Left ventricle myocardium inferior (tissue), 1 donor: ENCODE data around the gene TST. TPM values are rescaled to one million over a fixed set of nuclear protein-coding genes. Genes with fewer than 3 reads are reported as not detected.

Experiments used
- DNase-seq: peaks from one replicate; pipeline ENCODE4 v3.0.0-alpha.2; 2020
- H3K27ac ChIP-seq: fragments of 200-600 bp; replicated peaks from 2 replicates; pipeline ENCODE4 v1.8.0; 2021
- H3K27me3 ChIP-seq: fragments of 200-600 bp; 2 replicates; pipeline ENCODE4 v1.8.0; 2021; ENCODE audit warnings: low read depth
- H3K36me3 ChIP-seq: fragments of 200-600 bp; 2 replicates; pipeline ENCODE4 v1.8.0; 2021
- H3K4me1 ChIP-seq: fragments of 200-600 bp; 2 replicates; pipeline ENCODE4 v1.8.0; 2021
- H3K4me3 ChIP-seq: fragments of 200-600 bp; 2 replicates; pipeline ENCODE4 v1.8.0; 2021; ENCODE audit warnings: mild to moderate bottlenecking, moderate library complexity
- H3K9me3 ChIP-seq: fragments of 200-600 bp; replicated peaks from 2 replicates; pipeline ENCODE4 v1.8.0; 2021
- intact Hi-C: fragments of 100-400 bp; cut with micrococcal nuclease; formaldehyde crosslinking; loops from one replicate; pipeline ENCODE4 v1.11.0; 2022
- total RNA-seq: library from RNA; stranded (reverse); fragmentation: NEBNext Ultra II Directional; extraction: Animal tissue kit (Norgen Biotek cat#: 25700); gene quantifications from one replicate; pipeline ENCODE4 v1.2.1, GENCODE V29; 2021
- TF ChIP-seq, protein P1 (sequence below): fragments of 200-600 bp; IDR thresholded peaks from 2 replicates; pipeline ENCODE4 v1.8.0; 2021; ENCODE audit warnings: antibody characterized with exemption, mild to moderate bottlenecking, borderline replicate concordance
- donor health status: DM: no; HTN: yes; CAD: no; lungs with severe emphysema.

The TST gene
- total RNA-seq, 1 donor from 2014 or later = 39.8 TPM

GRCh38 chr22:37064553-37064952, 45.3 kb upstream of the TST start:
- intact Hi-C loops = no loop called here
- peaks cover 49% of the 10 kb centered on the region for H3K27me3 ChIP-seq
- H3K36me3 ChIP-seq = peaks cover 18% of the 10 kb centered on the region
- DNase-seq = no peak
- H3K4me1 ChIP-seq = no peaks in the 10 kb centered on the region
- no peak overlapping the region for H3K27ac ChIP-seq
- H3K9me3 ChIP-seq = no peaks in the 10 kb centered on the region
- TF ChIP-seq, protein P1, sequence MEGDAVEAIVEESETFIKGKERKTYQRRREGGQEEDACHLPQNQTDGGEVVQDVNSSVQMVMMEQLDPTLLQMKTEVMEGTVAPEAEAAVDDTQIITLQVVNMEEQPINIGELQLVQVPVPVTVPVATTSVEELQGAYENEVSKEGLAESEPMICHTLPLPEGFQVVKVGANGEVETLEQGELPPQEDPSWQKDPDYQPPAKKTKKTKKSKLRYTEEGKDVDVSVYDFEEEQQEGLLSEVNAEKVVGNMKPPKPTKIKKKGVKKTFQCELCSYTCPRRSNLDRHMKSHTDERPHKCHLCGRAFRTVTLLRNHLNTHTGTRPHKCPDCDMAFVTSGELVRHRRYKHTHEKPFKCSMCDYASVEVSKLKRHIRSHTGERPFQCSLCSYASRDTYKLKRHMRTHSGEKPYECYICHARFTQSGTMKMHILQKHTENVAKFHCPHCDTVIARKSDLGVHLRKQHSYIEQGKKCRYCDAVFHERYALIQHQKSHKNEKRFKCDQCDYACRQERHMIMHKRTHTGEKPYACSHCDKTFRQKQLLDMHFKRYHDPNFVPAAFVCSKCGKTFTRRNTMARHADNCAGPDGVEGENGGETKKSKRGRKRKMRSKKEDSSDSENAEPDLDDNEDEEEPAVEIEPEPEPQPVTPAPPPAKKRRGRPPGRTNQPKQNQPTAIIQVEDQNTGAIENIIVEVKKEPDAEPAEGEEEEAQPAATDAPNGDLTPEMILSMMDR = no peak
- no peak overlapping the region for H3K4me3 ChIP-seq

GRCh38 chr22:37063431-37064420, 44.5 kb upstream of the TST start:
- DNase-seq = no peak
- TF ChIP-seq, protein P1 = no peak
- intact Hi-C loops = no loop called here

DNA sequence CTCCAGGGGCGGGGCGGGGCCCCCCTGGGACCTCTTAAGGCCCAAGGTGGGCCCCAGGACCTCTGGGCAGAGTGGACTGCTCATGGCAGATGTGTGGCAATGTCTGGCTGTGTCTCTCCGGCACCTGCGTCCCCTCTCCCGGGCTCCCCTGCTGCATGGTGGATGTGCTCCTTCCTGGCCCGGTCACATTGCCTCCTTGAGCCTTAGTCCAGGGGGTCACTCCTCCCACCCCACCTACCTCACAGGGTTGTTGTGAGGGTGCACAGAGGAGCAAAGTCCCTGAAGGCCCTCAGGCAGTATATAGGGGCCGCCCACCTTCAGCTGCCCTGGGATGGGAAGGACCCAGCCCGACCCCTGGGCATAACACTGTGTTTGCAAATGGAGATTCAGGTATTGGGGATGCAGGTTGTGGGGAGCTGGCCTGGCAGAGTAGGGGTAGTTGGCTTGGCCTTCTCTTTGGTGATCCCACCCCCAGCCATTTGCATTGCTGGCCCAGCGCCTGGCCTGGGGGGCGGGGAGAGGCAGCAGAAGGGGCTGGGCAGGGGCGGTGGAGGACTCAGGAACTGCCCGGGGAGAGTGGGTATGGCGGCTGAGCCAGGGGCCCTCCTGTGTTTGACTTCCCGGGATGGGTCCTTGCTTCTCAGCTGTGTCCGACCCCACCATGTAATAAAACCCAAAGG, 43.6 kb upstream of the TST start:
- no peak overlapping the region for H3K27ac ChIP-seq
- H3K4me1 ChIP-seq = no peaks in the 10 kb centered on the region
- intact Hi-C loops = no loop called here
- TF ChIP-seq, protein P1 = no peak
- H3K9me3 ChIP-seq = no peaks in the 10 kb centered on the region
- H3K27me3 ChIP-seq = peaks cover 32% of the 10 kb centered on the region
- peaks cover 29% of the 10 kb centered on the region for H3K36me3 ChIP-seq
- no peak for DNase-seq
- no peak overlapping the region for H3K4me3 ChIP-seq

More at GRCh38 chr22:37063431-37064420, 44.5 kb upstream of the TST start:
- peaks cover 24% of the 10 kb centered on the region for H3K36me3 ChIP-seq
- no peaks in the 10 kb centered on the region for H3K9me3 ChIP-seq
- H3K27ac ChIP-seq = no peak overlapping the region
- H3K27me3 ChIP-seq = peaks cover 40% of the 10 kb centered on the region
- no peak overlapping the region for H3K4me3 ChIP-seq
- no peaks in the 10 kb centered on the region for H3K4me1 ChIP-seq

DNA sequence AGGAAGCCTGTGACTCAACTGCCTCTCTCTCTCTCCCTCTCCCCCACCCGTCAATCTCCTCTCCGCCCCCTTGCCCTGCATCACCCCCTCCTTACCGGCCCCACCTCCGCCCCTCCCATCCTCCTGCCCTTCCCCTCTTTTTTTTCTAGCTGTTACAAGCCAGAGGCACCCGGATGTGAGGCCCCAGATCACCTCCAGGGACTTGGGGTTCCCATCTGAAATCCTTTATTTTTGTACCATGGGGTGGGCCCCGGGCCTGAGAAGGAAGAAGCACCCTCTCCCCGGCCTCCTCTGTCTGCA, 43.1 kb upstream of the TST start:
- Histone ChIP-seq H3K27ac (no peak overlapping the region), H3K4me1 (no peaks in the 10 kb centered on the region), H3K36me3 (peaks cover 34% of the 10 kb centered on the region), H3K4me3 (no peak overlapping the region), H3K9me3 (no peaks in the 10 kb centered on the region), H3K27me3 (peaks cover 26% of the 10 kb centered on the region)
- DNase-seq = no peak
- intact Hi-C loops = no loop called here
- TF ChIP-seq, protein P1 = no peak

DNA sequence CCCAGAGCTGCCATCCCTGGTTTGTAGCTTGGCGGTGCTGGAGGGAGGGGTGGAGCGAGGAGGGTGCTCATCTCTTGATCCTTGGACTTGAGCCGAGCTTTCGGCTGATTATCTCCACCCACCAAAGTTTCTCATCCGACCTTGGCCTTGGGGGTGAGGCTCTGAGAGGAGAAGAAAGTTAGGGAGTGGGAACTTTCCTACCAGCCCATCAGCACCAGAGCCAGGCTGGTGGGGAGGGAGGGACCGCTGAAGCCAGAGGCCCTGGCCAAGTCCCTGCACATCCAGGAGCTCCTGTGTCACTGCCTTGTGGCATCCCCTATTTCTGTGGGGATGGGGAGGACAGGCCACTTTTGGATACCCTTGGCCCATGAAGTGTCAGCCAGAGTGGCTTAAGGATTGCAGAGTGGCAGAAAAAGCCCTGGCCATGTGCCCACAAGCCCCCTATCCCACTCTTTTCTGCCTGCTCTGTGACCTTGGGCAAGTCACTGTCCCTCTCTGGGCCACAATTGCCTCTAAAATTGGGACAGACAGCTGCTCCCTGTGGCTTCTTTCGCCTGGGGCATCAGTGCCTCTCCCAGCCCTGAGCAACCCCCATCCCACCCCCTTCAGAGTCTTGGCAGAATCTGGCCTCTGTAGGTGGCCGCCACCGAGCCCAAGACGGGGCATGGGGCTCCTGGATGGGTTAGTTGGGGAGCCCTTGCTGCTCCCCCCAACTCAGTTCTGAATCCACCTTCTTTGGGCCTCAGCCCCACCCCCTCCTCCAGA, 42.5 kb upstream of the TST start:
- H3K27me3 ChIP-seq = peaks cover 21% of the 10 kb centered on the region
- no peak overlapping the region for H3K27ac ChIP-seq
- TF ChIP-seq, protein P1 = no peak
- peaks cover 40% of the 10 kb centered on the region for H3K36me3 ChIP-seq
- no peak for DNase-seq
- H3K9me3 ChIP-seq = no peaks in the 10 kb centered on the region
- no peak overlapping the region for H3K4me3 ChIP-seq
- intact Hi-C loops = no loop called here
- no peaks in the 10 kb centered on the region for H3K4me1 ChIP-seq
